ENCODE results near the gene IRAK1. TPM values are rescaled to one million over a fixed set of nuclear protein-coding genes. Genes with fewer than 3 reads are reported as not detected.
A peak's percentile ranks its signal among the peaks of the same experiment; 100 is the strongest.

Gene IRAK1
- total and polyA plus RNA-seq, 8 donors: 52.2 to 172 (median 65.4) TPM

DNA sequence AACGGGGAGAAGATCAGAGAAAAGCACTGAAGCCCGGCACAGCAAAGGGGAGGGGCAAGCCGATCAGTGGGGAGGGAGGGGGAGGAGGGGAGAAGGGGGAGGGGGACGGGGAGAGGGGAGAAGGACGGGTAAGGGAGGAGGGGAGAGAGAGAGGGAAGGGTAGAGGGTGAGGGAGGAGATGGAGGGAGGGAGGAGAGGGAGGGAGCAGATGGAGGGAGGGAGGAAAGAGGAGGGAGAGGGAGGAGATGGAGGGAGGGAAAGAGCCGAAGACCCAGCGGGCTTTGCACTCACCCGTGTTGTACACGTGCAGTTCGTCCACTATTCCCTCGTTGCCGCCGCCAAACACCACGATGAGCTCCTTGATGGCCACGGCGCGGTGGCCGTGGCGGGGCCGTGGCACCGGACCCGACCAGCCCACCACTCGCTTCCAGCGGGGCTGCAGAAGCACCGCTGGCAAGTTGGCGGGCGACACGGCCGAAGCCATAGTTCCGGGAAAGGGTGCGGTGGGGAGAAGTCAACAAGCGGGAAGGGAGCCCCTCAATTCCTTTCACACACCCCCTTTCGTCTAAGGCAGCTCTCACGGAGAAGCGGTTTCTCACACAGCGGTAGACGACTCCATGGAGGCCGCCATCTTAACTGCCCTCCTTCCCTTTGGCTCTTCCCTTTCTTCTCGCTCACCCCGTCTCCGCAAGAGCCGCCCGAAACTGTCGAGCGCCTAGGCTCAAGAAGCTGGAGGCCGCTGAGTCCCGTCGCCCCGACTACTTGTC, 49.2 kb downstream of the IRAK1 start:
- TF ChIP-seq, protein P1, sequence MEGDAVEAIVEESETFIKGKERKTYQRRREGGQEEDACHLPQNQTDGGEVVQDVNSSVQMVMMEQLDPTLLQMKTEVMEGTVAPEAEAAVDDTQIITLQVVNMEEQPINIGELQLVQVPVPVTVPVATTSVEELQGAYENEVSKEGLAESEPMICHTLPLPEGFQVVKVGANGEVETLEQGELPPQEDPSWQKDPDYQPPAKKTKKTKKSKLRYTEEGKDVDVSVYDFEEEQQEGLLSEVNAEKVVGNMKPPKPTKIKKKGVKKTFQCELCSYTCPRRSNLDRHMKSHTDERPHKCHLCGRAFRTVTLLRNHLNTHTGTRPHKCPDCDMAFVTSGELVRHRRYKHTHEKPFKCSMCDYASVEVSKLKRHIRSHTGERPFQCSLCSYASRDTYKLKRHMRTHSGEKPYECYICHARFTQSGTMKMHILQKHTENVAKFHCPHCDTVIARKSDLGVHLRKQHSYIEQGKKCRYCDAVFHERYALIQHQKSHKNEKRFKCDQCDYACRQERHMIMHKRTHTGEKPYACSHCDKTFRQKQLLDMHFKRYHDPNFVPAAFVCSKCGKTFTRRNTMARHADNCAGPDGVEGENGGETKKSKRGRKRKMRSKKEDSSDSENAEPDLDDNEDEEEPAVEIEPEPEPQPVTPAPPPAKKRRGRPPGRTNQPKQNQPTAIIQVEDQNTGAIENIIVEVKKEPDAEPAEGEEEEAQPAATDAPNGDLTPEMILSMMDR (IDR thresholded peaks at IDR 0.05): no peak
- ATAC-seq (peak; percentile 27), DNase-seq (peak in 3 of 4 donors; percentile 52 to 73 (median 58))
- Histone ChIP-seq H3K9me3 (no peaks in the 10 kb centered on the region), H3K27me3 (no peaks in the 10 kb centered on the region), H3K27ac (peak overlapping the region; percentile 98 to 99), H3K4me3 (peak overlapping the region; percentile 72 to 88), H3K36me3 (no peaks in the 10 kb centered on the region), H3K4me1 (peaks cover 12 to 59% of the 10 kb centered on the region in 2 donors)
- intact Hi-C loops (cut with DNase I): no loop called here

DNA sequence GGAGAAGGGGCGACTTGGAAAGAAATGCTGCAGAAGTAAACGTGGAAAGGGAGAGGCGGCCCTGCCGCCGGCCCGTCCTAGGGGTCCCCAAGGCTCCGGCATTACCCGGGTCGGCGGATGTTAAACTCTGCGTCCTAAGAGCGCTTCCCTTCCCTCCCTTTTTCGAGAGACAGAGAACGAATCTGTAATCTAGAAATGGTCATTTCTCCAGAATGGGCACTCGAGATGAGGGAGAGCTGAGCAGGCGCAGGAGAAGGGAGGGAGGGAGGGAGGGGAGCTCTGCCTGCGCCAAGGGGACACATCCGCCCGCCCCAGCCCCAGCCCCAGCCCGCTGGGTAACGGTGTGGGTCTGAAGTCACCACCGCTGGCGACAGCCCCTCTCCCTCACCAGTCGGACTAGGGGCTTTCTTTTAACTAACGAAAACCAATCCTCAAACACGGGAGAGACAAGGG, 49.8 kb downstream of the IRAK1 start:
- H3K36me3 ChIP-seq: no peaks in the 10 kb centered on the region
- H3K27ac ChIP-seq: peak overlapping the region; percentile 48 to 84
- TF ChIP-seq, protein P1 (IDR thresholded peaks at IDR 0.05): no peak
- peak overlapping the region; percentile 24 to 72 for H3K4me3 ChIP-seq
- H3K9me3 ChIP-seq: no peaks in the 10 kb centered on the region
- H3K4me1 ChIP-seq: peaks cover 12 to 62% of the 10 kb centered on the region in 2 donors
- ATAC-seq (no peak), DNase-seq (peak in 3 of 4 donors; percentile 44 to 64 (median 50))
- H3K27me3 ChIP-seq: no peaks in the 10 kb centered on the region
- intact Hi-C loops (cut with DNase I): no loop called here

DNA sequence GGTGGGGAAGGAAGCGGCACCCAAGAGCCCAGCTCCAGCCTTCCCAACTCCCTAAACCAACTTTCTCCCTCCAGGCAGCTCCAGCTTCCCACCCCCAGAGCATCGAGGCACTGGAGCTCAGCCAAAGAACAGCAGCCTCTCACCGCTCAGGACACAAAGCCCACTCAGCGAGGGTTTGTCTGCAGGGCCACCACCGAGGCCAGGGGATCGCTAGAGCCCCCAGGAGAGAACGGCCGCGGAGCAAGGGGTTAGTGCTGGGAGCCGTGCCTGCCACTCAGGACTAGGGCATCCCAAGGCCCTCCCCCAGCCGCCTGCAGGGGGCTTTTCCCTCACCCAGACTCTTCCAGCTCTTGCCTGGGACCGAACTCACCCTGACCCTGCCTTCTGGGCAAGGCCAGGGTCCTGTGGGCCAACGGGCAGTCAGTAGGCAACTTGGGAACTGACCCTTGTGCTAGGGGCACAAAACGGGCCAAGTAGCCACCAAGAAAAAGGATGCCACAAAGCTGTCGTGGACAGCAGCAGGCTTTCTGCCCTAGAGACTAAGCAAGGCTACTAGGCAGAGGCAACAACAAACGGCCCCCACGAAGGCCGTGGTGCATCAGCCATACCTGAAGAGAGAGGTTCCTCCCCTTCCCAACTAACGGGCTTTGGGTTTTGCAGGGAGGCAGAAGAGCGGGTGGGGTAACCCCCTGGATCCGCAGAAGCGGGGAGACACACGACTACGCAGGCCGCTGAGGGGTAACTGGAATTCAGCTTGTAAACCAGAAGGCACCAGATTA, 50.4 kb downstream of the IRAK1 start:
- H3K27ac ChIP-seq: peak overlapping the region; percentile 23 to 84
- H3K4me3 ChIP-seq: peak overlapping the region; percentile 24 to 72
- no peaks in the 10 kb centered on the region for H3K9me3 ChIP-seq
- ATAC-seq (no peak), DNase-seq (peak in 1 of 4 donors; percentile 32)
- intact Hi-C loops (cut with DNase I): no loop called here
- H3K27me3 ChIP-seq: no peaks in the 10 kb centered on the region
- H3K4me1 ChIP-seq: peaks cover 12 to 56% of the 10 kb centered on the region in 2 donors
- TF ChIP-seq, protein P1 (IDR thresholded peaks at IDR 0.05): no peak
- H3K36me3 ChIP-seq: no peaks in the 10 kb centered on the region

DNA sequence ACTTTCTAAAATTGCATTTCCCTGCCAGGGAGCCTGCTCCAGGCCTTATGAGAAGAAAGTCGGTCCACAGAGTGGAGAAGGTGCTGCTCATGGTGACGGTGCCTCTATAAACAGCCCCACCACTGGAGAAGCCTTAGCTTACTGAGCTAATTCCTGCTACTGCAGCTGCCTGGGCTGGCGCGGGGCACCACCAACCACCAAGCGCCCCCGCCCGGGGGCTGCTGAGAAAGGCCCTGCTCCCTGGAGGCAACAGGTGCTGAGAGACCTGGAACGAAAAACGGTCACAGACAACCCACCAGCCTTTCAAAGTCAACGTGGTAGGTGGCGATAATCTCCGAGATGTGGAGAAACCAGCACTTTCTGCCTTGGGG, 51.0 kb downstream of the IRAK1 start:
- Histone ChIP-seq H3K36me3 (peaks cover 0 to 6% of the 10 kb centered on the region in 2 donors), H3K4me3 (peak overlapping the region in 1 of 2 donors; percentile 72), H3K27ac (peak overlapping the region; percentile 13 to 84), H3K4me1 (peaks cover 8 to 50% of the 10 kb centered on the region in 2 donors), H3K27me3 (no peaks in the 10 kb centered on the region), H3K9me3 (no peaks in the 10 kb centered on the region)
- ATAC-seq (no peak), DNase-seq (no peak)
- intact Hi-C loops (cut with DNase I): no loop called here
- TF ChIP-seq, protein P1 (IDR thresholded peaks at IDR 0.05): no peak

DNA sequence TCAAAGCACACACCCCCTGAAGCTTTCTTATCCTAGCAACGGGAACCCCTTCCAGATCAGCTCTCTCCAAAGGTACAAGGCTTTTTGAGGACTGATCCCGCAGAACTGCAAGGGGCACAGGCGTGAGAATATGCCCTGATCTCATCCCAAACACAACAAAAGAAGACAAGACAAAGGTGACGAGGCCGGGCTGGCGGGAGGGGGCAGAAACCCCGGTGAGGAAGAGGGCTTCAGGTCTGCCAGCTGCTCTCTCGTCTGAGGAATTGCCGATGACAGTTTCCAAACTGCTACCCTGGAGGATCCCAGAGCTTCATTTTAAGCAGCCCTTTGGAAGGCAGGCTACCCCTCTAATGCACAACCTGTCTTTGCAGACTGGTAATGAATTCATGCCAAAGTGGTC, 51.4 kb downstream of the IRAK1 start:
- H3K4me1 ChIP-seq: peaks cover 8 to 45% of the 10 kb centered on the region in 2 donors
- H3K27ac ChIP-seq: peak overlapping the region; percentile 13 to 84
- H3K9me3 ChIP-seq: no peaks in the 10 kb centered on the region
- no peak for ATAC-seq
- no peak for DNase-seq
- TF ChIP-seq, protein P1 (IDR thresholded peaks at IDR 0.05): no peak
- H3K36me3 ChIP-seq: peaks cover 0 to 10% of the 10 kb centered on the region in 2 donors
- peak overlapping the region in 1 of 2 donors; percentile 72 for H3K4me3 ChIP-seq
- no peaks in the 10 kb centered on the region for H3K27me3 ChIP-seq
- intact Hi-C loops (cut with DNase I): no loop called here
